ENCODE measurements around the gene TCF23.
"Not testable (repeated sequence)": the region's sequence is repeated elsewhere in the genome, so short reads cannot be mapped to it uniquely, and the experiment has no call there.

The TCF23 gene

GRCh38 chr2:27148801-27149439 lies at the start of gene TCF23:
TCF23 (plus strand) TSS chr2:27149004; CDS start chr2:27149134, 130 bp downstream.
- DNase-seq: no peak

GRCh38 chr2:27099334-27099955 lies 49.4 kb upstream of the TCF23 start:
- DNase-seq: no peak

GRCh38 chr2:27100036-27100435 lies 48.8 kb upstream of the TCF23 start:
- no peak for DNase-seq

GRCh38 chr2:27102329-27102728 lies 46.5 kb upstream of the TCF23 start:
- DNase-seq: no peak

DNA sequence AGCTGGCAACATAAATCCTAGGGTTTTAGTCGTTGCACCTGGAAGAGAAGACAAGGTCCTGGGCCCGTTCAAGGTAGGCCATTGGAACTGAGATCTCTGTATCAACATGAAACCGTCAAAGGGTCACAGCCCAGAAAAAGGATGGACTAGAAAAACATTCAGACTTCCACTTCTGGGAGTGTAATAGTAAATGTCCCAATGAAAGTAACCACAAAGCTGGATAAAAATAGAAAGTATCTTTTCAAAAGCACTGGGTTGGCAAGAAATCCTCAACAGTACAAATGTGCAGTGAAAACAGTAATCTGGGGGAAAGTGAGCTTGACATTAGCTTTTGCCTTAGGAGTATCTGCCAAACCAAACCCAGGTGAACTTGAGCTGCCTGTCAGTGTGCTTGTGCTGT lies 42.8 kb upstream of the TCF23 start:
- no peak for DNase-seq

DNA sequence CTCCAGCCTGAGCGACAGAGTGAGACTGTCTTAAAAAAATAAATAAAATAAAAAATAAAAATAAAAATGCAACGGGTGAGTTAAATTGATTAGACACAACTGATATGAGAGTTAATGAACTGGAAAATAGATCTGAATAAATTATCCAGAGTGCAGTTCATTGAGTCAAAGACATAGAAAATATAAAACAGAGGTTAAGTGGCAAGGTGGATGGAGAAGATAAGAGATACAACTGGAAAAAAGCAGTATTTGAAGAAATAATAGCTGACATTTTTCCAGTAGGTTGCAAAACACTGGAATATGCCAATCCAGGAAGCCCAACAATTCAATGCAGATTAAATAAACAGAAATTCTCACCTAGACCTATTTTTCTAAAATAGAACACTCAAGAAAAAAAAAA lies 40.6 kb upstream of the TCF23 start:
- DNase-seq: no peak

DNA sequence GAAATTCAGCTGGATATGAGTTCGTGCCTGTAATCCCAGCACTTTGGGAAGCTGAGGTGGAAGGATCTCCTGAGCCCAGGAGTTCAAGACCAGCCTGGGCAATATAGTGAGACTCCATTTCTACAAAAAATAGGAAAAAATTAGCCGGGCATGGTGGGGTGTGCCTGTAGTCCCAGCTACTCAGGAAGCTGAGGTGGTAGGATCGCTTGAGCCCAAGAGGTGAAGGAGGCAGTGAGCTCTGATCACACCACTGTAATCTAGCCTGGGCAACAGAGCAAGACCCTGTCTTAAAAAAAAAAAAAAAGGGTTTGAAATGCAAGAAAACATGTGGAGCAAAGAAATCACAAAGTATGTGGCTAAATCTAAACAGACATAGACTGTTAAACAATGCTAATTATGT lies 39.7 kb upstream of the TCF23 start:
- DNase-seq: no peak

DNA sequence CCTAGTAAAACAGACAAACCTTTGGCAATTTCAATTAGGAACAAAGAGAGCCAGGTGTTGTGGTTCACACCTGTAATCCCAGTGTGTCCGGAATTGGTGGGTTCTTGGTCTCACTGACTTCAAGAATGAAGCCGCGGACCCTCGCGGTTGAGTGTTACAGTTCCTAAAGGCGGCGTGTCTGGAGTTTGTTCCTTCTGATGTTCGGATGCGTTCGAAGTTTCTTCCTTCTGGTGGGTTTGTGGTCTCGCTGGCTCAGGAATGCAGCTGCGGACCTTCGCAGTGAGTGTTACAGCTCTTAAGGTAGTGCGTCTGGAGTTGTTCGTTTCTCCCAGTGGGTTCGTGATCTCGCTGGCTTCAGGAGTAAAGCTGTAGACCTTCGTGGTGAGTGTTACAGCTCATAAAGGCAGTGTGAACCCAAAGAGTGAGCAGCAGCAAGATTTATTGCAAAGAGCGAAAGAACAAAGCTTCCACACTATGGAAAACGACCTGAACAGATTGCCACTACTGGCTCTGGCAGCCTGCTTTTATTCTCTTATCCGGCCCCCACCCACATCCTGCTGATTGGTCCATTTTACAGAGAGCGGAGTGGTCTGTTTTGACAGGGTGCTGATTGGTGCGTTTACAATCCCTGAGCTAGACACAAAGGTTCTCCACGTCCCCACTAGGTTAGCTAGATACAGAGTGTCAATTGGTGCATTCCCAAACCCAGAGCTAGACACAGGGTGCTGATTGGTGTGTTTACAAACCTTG lies 38.0 kb upstream of the TCF23 start:
- not testable (repeated sequence) for DNase-seq

- DNase-seq: not testable (repeated sequence)
These were observed 37.3 kb upstream of the TCF23 start for GRCh38 chr2:27111392-27112078.

DNA sequence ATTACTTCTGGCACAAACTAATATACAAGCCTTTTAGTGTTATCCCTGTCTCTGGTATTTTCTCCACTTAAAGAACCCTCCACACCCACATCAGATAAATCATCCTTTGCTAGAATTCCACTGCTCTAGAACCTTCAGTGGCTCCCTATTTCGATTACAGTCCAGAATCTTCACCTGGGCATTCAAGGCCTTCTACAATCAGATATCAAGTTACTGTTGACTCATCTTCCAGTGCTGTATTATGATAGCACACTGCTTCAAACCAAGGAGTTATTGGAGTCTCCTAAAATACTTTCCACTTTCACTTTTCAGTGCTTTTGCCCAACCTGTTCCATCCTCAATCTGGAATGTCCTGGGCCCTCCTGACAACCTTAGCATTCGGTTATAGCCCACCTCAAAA lies 33.3 kb upstream of the TCF23 start:
- DNase-seq: no peak

DNA sequence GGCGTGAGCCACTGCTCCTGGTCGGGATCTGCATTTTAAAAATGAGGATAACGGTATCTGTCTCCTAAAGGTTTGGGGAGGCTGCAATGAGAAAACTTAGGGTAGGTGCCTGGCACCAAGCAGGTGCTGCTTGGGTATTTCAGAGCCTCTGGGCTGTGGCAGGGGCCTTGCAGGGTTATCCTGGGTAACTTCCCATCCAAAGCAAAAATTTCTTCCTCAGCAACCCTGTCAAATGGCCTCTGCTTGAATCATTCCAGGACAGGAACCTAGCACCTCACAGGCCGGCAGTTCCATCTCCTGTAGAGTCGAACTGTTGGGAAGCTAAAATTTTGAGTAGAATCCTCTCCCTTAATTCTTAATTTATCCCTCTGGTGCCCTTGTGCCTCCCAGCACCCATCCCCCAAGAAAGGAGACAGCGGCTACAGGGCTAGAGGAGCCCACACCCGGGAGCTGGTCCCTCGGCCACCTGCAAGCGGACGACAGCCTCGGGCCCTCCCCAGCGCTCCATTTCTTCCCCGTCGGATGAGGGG lies 30.7 kb upstream of the TCF23 start:
- no peak for DNase-seq

- DNase-seq: no peak
These were observed 30.1 kb upstream of the TCF23 start, which contains the start of gene CGREF1 for GRCh38 chr2:27118525-27119329. CGREF1 (minus strand) TSS chr2:27119128; CDS start chr2:27104366, 14,762 bp downstream.

GRCh38 chr2:27119330-27119670 lies 29.5 kb upstream of the TCF23 start:
- DNase-seq: not testable (repeated sequence)

DNA sequence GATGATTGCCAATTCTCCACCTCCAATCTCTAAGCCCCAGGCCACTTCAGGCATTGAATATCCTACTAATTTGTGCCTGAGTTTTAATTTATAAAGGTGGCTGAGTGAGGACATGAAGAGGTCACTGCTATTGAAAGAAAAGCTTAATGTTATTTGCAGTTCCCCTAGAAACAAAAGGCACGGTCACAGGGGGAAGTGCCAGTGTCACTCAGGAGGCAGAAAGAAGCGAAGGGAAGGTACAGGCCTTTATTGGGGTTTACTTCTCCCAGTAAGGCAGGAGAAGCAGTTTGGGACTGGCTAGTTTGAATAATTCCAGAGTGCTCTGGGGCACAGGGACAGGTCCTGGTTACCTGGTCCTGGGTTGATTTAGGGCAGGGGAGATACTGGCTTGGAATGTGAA lies 26.9 kb upstream of the TCF23 start:
- DNase-seq: no peak

DNA sequence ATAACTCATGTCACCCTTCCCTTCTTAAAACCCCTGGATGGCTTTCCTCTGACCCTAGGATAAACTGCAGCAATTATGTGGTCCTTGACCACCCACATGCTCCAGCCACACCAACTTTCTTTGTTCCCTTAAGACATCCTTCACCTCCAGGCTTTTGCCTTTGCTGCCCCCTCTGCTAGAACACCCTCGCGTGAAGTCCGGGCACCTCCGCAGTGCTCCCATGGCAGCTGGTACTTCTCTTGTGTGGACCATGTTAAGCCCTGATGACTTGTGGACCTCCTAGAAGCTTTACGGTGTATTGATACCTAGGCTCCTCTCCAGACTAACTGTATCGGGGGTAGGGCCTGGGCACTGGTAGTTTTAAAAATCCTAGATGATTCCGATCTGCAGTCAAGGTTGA lies 26.0 kb upstream of the TCF23 start:
- DNase-seq: no peak

- peak; percentile 79 for DNase-seq
These were observed 25.3 kb upstream of the TCF23 start, which contains the start of gene ABHD1 for GRCh38 chr2:27123302-27124150. ABHD1 (plus strand) TSS chr2:27123815; CDS start chr2:27123949, 134 bp downstream.

DNA sequence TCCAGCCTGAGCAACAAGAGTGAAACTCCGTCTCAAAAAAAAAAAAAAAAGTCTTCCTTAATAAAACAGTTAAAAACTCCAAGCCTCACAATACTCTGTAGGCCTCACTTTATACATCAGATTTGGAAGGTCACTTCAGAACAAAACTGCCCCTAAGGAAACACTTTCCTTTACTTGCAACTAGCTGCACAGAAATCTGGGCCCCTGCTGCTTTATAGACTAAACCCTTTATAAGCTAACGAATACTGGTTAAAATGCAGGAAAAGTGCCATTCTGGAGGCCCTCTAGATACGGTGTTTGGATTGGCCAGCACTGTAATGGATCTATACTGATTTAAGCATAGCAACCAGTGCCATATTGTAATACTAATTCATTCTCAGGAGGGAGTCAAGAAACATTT lies 23.7 kb upstream of the TCF23 start:
- no peak for DNase-seq

- no peak for DNase-seq
These were observed 22.5 kb upstream of the TCF23 start for GRCh38 chr2:27126252-27126710.

DNA sequence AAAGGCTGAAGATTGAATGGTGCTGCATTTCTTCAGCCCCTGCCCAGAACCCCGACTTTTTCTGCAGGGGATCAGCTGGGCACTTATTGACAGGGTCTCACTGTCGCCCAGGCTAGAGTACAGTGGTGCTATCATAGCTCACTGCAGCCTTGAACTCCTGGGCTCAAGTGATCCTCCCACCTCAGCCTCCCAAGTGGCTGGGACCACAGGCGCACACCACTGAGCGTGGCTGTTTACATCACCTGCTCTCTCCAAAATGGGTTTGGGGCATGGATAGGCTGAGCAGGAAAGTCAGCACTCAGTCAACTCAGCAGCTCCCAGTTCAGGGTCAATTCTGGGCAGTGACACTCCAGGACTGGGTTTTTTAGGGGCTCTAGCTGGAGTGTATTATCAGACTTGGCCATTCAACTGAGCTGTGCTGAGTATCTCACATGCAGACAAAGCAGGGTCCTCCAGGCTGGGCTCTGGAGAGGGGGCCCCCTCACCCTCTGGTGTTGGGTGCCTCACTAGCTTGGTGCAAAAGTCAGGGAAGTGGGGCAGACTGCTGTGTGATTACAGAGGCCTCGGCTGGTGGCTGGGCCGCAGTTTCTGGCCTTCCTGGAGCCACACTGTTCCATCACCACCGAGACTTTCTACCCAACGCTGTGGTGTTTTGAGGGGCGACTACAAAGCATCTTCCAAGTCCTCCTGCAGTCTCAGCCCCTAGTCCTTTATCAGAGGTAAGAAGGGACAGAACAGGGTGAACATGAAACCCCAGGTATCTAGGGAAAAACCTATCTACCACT lies 20.7 kb upstream of the TCF23 start:
- DNase-seq: no peak
